ENCODE data around the gene F9. TPM values are rescaled to one million over a fixed set of nuclear protein-coding genes. Genes with fewer than 3 reads are reported as not detected.

F9 gene
- total and polyA plus RNA-seq, 2 of the 8 experiments (the other 6 are each of a cell fraction or from before 2014, with no cell fraction given) = not detected

Other genes starting within 250 kb of the F9 start
- gene MCF2, start 177.4 kb downstream of the F9 start, total RNA-seq (2021; fragmentation: NEBNext Ultra II Directional; extraction: Animal tissue kit (Norgen Biotek cat#: 25700)) = 0.71 and 0.96 TPM in 2 replicates
- gene MCF2, start 177.4 kb downstream of the F9 start, polyA plus RNA-seq (2011; rRNA removed) = 0.09 and 0.30 TPM in 2 replicates

Measured in H1 (cell line).